GM12872 (cell line): ENCODE data around the gene SHKBP1.
A peak's percentile ranks its signal among the peaks of the same experiment; 100 is the strongest.

Experiments
- CTCF ChIP-seq: IDR thresholded peaks from 3 replicates; pipeline ENCODE4 v1.5.1; 2011; ENCODE audit warnings: low read depth, mild to moderate bottlenecking, low read length, moderate library complexity; ENCODE audit not compliant: insufficient read depth

SHKBP1 gene

GRCh38 chr19:40534148-40534547, 42.5 kb upstream of the SHKBP1 start:
- TF ChIP-seq CTCF, result no peak

GRCh38 chr19:40539070-40539469, 37.6 kb upstream of the SHKBP1 start:
- no peak for TF ChIP-seq CTCF

GRCh38 chr19:40542202-40542859, 34.3 kb upstream of the SHKBP1 start:
- TF ChIP-seq CTCF, result no peak

GRCh38 chr19:40543029-40543597, 33.6 kb upstream of the SHKBP1 start:
- no peak for TF ChIP-seq CTCF

GRCh38 chr19:40547836-40548235, 28.8 kb upstream of the SHKBP1 start:
- TF ChIP-seq CTCF, result no peak

GRCh38 chr19:40549007-40549708, 27.5 kb upstream of the SHKBP1 start:
- peak; percentile 53 for TF ChIP-seq CTCF

DNA sequence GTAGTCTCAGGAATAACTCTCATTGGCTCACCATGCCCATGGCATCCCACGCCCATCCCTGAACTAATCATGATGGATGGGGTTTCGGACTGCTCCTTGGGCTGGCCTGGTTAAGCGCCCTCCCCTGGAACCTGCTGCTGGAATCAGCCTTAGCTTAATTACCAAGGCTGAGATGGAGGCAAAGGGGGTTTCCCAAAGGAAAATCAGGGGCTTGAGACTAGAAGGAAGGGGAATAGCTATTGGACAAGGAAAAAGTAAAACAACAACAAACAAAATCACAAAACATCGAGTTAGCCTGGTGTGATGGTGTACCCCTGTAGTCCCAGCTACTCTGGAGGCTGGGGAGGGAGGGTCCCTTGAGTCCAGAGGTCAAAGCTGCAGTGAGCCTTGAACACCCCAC, 25.7 kb upstream of the SHKBP1 start:
- no peak for TF ChIP-seq CTCF
